Measurements from ENCODE around the gene RGS11. TPM values are rescaled to one million over a fixed set of nuclear protein-coding genes. Genes with fewer than 3 reads are reported as not detected.
A peak's percentile ranks its signal among the peaks of the same experiment; 100 is the strongest.

Gene RGS11
- total and polyA plus RNA-seq, 9 of the 15 experiments (the other 6 are each of a cell fraction or from before 2014, with no cell fraction given): not detected

GRCh38 chr16:324451-325334 is 48.9 kb upstream of the RGS11 start (continued):
- TF ChIP-seq, protein P1, sequence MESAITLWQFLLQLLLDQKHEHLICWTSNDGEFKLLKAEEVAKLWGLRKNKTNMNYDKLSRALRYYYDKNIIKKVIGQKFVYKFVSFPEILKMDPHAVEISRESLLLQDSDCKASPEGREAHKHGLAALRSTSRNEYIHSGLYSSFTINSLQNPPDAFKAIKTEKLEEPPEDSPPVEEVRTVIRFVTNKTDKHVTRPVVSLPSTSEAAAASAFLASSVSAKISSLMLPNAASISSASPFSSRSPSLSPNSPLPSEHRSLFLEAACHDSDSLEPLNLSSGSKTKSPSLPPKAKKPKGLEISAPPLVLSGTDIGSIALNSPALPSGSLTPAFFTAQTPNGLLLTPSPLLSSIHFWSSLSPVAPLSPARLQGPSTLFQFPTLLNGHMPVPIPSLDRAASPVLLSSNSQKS (CRISPR knock-in tag; IDR thresholded peaks at IDR 0.05): no peak
- no peak for TF ChIP-seq TEAD2 (tag; IDR thresholded peaks at IDR 0.05)
- TF ChIP-seq SMARCE1 (IDR thresholded peaks at IDR 0.05): peak; percentile 73; the same call in 1 of the 2 replicates
- peak; percentile 43; the same call in 1 of the 2 replicates for TF ChIP-seq LCOR (CRISPR knock-in tag; IDR thresholded peaks at IDR 0.05)
- no peak for TF ChIP-seq ZNF263 (CRISPR knock-in tag; IDR thresholded peaks at IDR 0.05; ENCODE audit: borderline replicate concordance)
- TF ChIP-seq, protein P2, sequence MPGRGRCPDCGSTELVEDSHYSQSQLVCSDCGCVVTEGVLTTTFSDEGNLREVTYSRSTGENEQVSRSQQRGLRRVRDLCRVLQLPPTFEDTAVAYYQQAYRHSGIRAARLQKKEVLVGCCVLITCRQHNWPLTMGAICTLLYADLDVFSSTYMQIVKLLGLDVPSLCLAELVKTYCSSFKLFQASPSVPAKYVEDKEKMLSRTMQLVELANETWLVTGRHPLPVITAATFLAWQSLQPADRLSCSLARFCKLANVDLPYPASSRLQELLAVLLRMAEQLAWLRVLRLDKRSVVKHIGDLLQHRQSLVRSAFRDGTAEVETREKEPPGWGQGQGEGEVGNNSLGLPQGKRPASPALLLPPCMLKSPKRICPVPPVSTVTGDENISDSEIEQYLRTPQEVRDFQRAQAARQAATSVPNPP (IDR thresholded peaks at IDR 0.05; ENCODE audit: borderline replicate concordance, insufficient read depth, insufficient read length): no peak
- peak; percentile 71 for TF ChIP-seq GATA2 (CRISPR knock-in tag; IDR thresholded peaks at IDR 0.05)
- TF ChIP-seq SRSF7 (optimal IDR thresholded peaks at IDR 0.05; ENCODE audit: low read depth, low read length): no peak
- TF ChIP-seq, protein P3, sequence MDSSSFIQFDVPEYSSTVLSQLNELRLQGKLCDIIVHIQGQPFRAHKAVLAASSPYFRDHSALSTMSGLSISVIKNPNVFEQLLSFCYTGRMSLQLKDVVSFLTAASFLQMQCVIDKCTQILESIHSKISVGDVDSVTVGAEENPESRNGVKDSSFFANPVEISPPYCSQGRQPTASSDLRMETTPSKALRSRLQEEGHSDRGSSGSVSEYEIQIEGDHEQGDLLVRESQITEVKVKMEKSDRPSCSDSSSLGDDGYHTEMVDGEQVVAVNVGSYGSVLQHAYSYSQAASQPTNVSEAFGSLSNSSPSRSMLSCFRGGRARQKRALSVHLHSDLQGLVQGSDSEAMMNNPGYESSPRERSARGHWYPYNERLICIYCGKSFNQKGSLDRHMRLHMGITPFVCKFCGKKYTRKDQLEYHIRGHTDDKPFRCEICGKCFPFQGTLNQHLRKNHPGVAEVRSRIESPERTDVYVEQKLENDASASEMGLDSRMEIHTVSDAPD (CRISPR knock-in tag; IDR thresholded peaks at IDR 0.05): no peak
- no peak for TF ChIP-seq ZNF121 (CRISPR knock-in tag; conservative IDR thresholded peaks at IDR 0.05)
- no peak for TF ChIP-seq ZNF586 (CRISPR knock-in tag; conservative IDR thresholded peaks at IDR 0.05)
- no peak for TF ChIP-seq GATAD2B (IDR thresholded peaks at IDR 0.05; ENCODE audit: borderline replicate concordance)
- TF ChIP-seq, protein P4, sequence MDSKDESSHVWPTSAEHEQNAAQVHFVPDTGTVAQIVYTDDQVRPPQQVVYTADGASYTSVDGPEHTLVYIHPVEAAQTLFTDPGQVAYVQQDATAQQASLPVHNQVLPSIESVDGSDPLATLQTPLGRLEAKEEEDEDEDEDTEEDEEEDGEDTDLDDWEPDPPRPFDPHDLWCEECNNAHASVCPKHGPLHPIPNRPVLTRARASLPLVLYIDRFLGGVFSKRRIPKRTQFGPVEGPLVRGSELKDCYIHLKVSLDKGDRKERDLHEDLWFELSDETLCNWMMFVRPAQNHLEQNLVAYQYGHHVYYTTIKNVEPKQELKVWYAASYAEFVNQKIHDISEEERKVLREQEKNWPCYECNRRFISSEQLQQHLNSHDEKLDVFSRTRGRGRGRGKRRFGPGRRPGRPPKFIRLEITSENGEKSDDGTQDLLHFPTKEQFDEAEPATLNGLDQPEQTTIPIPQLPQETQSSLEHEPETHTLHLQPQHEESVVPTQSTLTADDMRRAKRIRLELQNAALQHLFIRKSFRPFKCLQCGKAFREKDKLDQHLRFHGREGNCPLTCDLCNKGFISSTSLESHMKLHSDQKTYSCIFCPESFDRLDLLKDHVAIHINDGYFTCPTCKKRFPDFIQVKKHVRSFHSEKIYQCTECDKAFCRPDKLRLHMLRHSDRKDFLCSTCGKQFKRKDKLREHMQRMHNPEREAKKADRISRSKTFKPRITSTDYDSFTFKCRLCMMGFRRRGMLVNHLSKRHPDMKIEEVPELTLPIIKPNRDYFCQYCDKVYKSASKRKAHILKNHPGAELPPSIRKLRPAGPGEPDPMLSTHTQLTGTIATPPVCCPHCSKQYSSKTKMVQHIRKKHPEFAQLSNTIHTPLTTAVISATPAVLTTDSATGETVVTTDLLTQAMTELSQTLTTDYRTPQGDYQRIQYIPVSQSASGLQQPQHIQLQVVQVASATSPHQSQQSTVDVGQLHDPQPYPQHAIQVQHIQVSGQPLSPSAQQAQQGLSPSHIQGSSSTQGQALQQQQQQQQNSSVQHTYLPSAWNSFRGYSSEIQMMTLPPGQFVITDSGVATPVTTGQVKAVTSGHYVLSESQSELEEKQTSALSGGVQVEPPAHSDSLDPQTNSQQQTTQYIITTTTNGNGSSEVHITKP (IDR thresholded peaks at IDR 0.05; ENCODE audit: partially characterized antibody): peak; percentile 43
- no peak for TF ChIP-seq ETV6 (IDR thresholded peaks at IDR 0.05; ENCODE audit: borderline replicate concordance in 1 of 2, low read depth in 2 of 2, low read length in 1 of 2)
- TF ChIP-seq ETV6 (CRISPR knock-in tag; IDR thresholded peaks at IDR 0.05; ENCODE audit: borderline replicate concordance): no peak
- TF ChIP-seq MTA1 (IDR thresholded peaks at IDR 0.05; ENCODE audit: borderline replicate concordance): peak; percentile 72; the same call in 1 of the 2 replicates
- TF ChIP-seq MEIS2 (IDR thresholded peaks at IDR 0.05; ENCODE audit: partially characterized antibody): peak; percentile 89
- peak; percentile 47 for TF ChIP-seq DACH1 (IDR thresholded peaks at IDR 0.05; ENCODE audit: partially characterized antibody)
- peak in 1 of 2 experiments; percentile 80; a peak in 2 of 4 replicates for TF ChIP-seq KDM1A (IDR thresholded peaks at IDR 0.05)
- no peak for TF ChIP-seq NFIX (CRISPR knock-in tag; IDR thresholded peaks at IDR 0.05; ENCODE audit: low read depth)
- TF ChIP-seq PHF21A (IDR thresholded peaks at IDR 0.05; ENCODE audit: borderline replicate concordance, low read depth): peak; percentile 30; the same call in 1 of the 2 replicates
